HEK293 (cell line): Measurements from ENCODE around the gene EIF4E.

Experiments
- GLIS2 ChIP-seq: fragments of 450-650 bp; formaldehyde crosslinking; IDR thresholded peaks from 2 replicates; pipeline ENCODE4 v1.5.1; 2016; ENCODE audit warnings: missing biosample characterization, missing genetic modification characterization
- KLF1 ChIP-seq: fragments of 450-650 bp; formaldehyde crosslinking; IDR thresholded peaks from 2 replicates; pipeline ENCODE4 v1.5.1; 2016; ENCODE audit warnings: missing biosample characterization, missing genetic modification characterization
- MEIS1 ChIP-seq: sonication (generic); formaldehyde crosslinking; IDR thresholded peaks from 2 replicates; pipeline ENCODE4 v1.8.1; 2022; ENCODE audit warnings: missing genetic modification reagents, mild to moderate bottlenecking, borderline replicate concordance
- ZNF302 ChIP-seq: fragments of 450-650 bp; formaldehyde crosslinking; IDR thresholded peaks from 2 replicates; pipeline ENCODE4 v1.5.1; 2016; ENCODE audit warnings: missing biosample characterization, missing genetic modification characterization, low read depth
- ZNF366 ChIP-seq: fragments of 450-650 bp; formaldehyde crosslinking; conservative IDR thresholded peaks from 2 replicates; pipeline ENCODE4 v1.5.1; 2016; ENCODE audit warnings: missing biosample characterization, missing genetic modification characterization
- TF ChIP-seq, protein P1 (sequence below): fragments of 450-650 bp; formaldehyde crosslinking; IDR thresholded peaks from 2 replicates; pipeline ENCODE4 v1.5.1; 2016; ENCODE audit warnings: missing biosample characterization, missing genetic modification characterization
- TF ChIP-seq, protein P2 (sequence below): fragments of 450-650 bp; formaldehyde crosslinking; IDR thresholded peaks from 2 replicates; pipeline ENCODE4 v1.5.1; 2016; ENCODE audit warnings: missing biosample characterization, missing genetic modification characterization

DNA sequence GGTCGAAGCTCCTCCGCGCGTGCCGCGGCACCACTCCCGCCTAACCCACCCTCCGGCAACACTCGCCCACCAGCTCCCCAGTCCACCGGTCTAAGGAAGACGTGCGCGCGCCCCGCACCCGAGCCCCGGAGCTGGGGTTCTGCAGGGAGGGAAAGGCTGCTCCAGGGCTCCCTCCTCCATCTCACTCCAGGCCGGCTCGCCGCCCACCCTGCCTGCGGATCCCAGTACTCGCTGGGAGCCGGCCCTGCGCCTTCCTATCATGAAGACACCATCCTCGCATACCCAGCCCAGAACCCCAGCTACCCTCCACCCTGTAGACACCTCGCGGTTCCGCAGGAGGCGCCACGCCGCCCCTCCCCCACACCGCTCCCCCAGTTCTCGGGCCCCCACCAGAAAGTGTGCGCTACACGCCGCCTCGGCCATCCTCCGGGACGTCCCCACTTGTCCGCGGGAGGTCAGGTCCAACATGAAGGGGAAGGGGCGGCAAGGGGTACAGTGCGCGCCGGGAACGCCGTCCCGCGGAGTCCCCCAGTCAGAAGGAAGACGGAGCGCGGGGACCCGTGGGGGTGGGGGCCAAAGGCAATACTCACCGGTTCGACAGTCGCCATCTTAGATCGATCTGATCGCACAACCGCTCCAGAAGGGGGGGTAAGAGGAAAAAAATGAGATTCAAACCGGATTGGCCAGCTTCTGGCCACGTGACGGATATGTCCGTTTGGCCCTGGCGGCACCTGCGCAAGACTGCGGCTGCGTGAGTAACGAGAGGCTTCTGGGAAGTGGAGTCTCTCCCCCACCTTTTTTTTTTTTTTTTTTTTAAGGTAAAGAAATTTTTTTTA lies at the start of gene EIF4E:
- no peak for TF ChIP-seq MEIS1 (CRISPR knock-in tag)
- peak; percentile 91 for TF ChIP-seq GLIS2
- TF ChIP-seq ZNF302 (tag by site-specific recombination), result no peak
- TF ChIP-seq, protein P1, sequence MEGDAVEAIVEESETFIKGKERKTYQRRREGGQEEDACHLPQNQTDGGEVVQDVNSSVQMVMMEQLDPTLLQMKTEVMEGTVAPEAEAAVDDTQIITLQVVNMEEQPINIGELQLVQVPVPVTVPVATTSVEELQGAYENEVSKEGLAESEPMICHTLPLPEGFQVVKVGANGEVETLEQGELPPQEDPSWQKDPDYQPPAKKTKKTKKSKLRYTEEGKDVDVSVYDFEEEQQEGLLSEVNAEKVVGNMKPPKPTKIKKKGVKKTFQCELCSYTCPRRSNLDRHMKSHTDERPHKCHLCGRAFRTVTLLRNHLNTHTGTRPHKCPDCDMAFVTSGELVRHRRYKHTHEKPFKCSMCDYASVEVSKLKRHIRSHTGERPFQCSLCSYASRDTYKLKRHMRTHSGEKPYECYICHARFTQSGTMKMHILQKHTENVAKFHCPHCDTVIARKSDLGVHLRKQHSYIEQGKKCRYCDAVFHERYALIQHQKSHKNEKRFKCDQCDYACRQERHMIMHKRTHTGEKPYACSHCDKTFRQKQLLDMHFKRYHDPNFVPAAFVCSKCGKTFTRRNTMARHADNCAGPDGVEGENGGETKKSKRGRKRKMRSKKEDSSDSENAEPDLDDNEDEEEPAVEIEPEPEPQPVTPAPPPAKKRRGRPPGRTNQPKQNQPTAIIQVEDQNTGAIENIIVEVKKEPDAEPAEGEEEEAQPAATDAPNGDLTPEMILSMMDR, result peak; percentile 82
- no peak for TF ChIP-seq ZNF366 (tag by site-specific recombination)
- TF ChIP-seq, protein P2, sequence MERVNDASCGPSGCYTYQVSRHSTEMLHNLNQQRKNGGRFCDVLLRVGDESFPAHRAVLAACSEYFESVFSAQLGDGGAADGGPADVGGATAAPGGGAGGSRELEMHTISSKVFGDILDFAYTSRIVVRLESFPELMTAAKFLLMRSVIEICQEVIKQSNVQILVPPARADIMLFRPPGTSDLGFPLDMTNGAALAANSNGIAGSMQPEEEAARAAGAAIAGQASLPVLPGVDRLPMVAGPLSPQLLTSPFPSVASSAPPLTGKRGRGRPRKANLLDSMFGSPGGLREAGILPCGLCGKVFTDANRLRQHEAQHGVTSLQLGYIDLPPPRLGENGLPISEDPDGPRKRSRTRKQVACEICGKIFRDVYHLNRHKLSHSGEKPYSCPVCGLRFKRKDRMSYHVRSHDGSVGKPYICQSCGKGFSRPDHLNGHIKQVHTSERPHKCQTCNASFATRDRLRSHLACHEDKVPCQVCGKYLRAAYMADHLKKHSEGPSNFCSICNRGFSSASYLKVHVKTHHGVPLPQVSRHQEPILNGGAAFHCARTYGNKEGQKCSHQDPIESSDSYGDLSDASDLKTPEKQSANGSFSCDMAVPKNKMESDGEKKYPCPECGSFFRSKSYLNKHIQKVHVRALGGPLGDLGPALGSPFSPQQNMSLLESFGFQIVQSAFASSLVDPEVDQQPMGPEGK, result peak; percentile 99
- no peak for TF ChIP-seq KLF1 (tag by site-specific recombination)
